ENCODE data around the gene SLC16A10.
"Not testable (repeated sequence)": the region's sequence is repeated elsewhere in the genome, so short reads cannot be mapped to it uniquely, and the experiment has no call there.

Gene SLC16A10

DNA sequence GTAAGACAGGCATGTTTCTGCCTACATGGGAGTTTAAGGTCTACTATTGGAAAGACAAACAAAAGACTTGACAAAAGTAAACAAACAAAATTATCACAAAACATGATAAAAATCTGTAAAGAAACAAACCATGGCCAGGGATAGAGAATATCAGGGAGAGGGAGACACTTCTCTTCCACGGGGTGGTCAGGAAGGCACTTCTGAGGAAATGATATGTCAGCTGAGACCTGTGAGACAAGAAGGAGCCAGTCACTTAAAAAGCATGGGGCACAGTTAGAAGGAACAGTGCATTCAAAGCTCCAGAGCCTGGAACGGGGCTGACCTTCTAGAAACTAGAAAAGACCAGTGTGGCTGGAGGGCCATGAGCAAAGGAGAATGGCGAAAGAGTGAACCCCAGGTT is 35.1 kb upstream of the SLC16A10 start:
- H3K36me3 Mint-ChIP-seq (ENCODE audit: low read depth) = no peaks in the 10 kb centered on the region
- no peak overlapping the region for H3K4me3 Mint-ChIP-seq
- no peak overlapping the region for H3K27ac Mint-ChIP-seq
- TF ChIP-seq, protein P1, sequence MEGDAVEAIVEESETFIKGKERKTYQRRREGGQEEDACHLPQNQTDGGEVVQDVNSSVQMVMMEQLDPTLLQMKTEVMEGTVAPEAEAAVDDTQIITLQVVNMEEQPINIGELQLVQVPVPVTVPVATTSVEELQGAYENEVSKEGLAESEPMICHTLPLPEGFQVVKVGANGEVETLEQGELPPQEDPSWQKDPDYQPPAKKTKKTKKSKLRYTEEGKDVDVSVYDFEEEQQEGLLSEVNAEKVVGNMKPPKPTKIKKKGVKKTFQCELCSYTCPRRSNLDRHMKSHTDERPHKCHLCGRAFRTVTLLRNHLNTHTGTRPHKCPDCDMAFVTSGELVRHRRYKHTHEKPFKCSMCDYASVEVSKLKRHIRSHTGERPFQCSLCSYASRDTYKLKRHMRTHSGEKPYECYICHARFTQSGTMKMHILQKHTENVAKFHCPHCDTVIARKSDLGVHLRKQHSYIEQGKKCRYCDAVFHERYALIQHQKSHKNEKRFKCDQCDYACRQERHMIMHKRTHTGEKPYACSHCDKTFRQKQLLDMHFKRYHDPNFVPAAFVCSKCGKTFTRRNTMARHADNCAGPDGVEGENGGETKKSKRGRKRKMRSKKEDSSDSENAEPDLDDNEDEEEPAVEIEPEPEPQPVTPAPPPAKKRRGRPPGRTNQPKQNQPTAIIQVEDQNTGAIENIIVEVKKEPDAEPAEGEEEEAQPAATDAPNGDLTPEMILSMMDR (IDR thresholded peaks at IDR 0.05; ENCODE audit: unreplicated experiment in 3 of 3) = no peak
- H3K4me1 Mint-ChIP-seq = peaks cover 9% of the 10 kb centered on the region
- H3K27me3 Mint-ChIP-seq (ENCODE audit: low read depth) = no peaks in the 10 kb centered on the region
- H3K9me3 Mint-ChIP-seq = no peaks in the 10 kb centered on the region

DNA sequence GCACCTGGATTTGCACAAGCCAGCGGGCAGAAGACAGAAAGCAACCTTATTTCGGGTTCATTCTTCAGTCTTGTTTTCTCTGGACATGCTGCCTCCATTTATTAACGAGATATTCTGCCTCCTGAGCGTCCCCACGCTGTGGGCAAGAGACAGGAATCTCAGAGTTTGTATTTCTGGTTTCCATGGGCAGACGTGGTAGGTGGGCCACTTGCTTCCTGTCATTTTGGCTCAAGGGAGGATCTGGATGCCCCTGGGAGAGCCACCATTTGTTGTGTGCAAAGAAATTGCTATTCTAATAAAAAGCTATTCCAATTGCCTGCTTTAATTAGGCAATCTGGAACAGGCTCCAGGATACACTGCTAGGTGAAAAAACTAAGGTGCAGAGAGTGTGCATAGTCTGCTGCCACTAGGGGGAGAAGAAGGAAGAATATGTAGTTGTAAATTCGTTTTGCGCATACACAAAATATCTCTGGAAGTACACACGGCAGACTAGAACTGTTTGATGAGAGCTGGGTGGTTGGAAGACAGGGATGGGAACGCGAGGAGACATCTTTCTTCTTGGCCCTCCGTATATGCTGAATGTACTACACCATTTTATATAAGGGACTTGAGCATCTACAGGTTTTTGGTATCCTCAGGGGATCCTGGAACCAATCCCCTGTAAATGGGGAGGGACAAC is 30.1 kb upstream of the SLC16A10 start:
- no peak overlapping the region for H3K27ac Mint-ChIP-seq
- no peaks in the 10 kb centered on the region for H3K36me3 Mint-ChIP-seq (ENCODE audit: low read depth)
- peaks cover 16% of the 10 kb centered on the region for H3K27me3 Mint-ChIP-seq (ENCODE audit: low read depth)
- no peaks in the 10 kb centered on the region for H3K4me1 Mint-ChIP-seq
- TF ChIP-seq, protein P1 (IDR thresholded peaks at IDR 0.05; ENCODE audit: unreplicated experiment in 3 of 3) = peak; percentile 63 to 75 (median 74)
- H3K9me3 Mint-ChIP-seq = peaks cover 7% of the 10 kb centered on the region
- no peak overlapping the region for H3K4me3 Mint-ChIP-seq

DNA sequence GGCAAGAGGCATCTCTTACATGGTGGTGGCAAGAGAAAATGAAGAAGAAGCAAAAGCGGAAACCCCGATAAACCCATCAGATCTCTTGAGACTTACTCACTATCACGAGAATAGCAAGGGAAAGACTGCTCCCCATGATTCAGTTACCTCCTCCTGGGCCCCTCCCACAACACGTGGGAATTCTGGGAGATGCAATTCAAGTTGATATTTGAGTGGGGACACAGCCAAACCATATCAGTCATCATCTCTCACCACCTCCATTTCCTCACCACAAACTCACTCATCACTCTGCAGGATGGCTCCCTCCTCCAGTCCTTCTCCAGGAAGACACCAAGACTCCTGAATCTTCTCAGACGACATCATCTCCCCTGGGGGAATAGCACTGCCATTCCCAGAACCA is 25.8 kb upstream of the SLC16A10 start:
- Mint-ChIP-seq H3K4me3 (no peak overlapping the region), H3K9me3 (peaks cover 19% of the 10 kb centered on the region), H3K27me3 (ENCODE audit: low read depth) (peaks cover 16% of the 10 kb centered on the region), H3K4me1 (no peaks in the 10 kb centered on the region), H3K36me3 (ENCODE audit: low read depth) (no peaks in the 10 kb centered on the region), H3K27ac (no peak overlapping the region)
- TF ChIP-seq, protein P1 (IDR thresholded peaks at IDR 0.05; ENCODE audit: unreplicated experiment in 3 of 3) = no peak

DNA sequence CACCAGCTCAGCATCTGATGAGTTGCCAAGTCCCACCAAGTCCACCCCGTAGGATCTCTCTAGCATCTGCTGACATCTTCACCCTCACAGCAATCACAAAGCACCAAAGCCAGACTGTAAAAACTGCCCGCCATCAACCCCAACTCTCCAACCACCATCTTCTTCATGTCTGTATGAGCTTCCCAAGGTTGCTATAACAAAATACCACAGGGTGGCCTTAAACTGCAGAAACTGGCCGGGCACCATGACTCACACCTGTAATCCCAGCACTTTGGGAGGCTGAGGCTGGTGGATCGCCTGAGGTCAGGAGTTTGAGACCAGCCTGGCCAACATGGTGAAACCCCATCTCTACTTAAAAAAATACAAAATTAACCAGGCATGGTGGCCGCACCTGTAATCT is 25.3 kb upstream of the SLC16A10 start:
- not testable (repeated sequence) for H3K4me1 Mint-ChIP-seq; H3K27ac Mint-ChIP-seq; H3K4me3 Mint-ChIP-seq; H3K36me3 Mint-ChIP-seq (ENCODE audit: low read depth)
- Mint-ChIP-seq H3K9me3 (peaks cover 19% of the 10 kb centered on the region), H3K27me3 (ENCODE audit: low read depth) (peaks cover 16% of the 10 kb centered on the region)

DNA sequence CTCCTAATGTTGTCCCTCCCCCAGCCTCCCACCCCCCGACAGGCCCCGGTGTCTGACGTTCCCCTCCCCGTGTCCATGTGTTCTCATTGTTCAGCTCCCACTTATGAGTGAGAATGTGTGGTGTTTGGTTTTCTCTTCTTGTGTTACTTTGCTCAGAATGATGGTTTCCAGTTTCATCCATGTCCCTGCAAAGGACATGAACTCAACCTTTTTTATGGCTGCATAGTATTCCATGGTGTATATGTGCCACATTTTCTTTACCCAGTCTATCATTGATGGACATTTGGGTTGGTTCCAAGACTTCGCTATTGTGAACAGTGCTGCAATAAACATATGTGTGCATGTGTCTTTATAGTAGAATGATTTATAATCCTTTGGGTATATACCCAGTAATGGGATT is 24.4 kb upstream of the SLC16A10 start:
- not testable (repeated sequence) for H3K27ac Mint-ChIP-seq; H3K4me3 Mint-ChIP-seq; H3K36me3 Mint-ChIP-seq (ENCODE audit: low read depth); H3K4me1 Mint-ChIP-seq
- Mint-ChIP-seq H3K27me3 (ENCODE audit: low read depth) (peaks cover 15% of the 10 kb centered on the region), H3K9me3 (peaks cover 19% of the 10 kb centered on the region)

DNA sequence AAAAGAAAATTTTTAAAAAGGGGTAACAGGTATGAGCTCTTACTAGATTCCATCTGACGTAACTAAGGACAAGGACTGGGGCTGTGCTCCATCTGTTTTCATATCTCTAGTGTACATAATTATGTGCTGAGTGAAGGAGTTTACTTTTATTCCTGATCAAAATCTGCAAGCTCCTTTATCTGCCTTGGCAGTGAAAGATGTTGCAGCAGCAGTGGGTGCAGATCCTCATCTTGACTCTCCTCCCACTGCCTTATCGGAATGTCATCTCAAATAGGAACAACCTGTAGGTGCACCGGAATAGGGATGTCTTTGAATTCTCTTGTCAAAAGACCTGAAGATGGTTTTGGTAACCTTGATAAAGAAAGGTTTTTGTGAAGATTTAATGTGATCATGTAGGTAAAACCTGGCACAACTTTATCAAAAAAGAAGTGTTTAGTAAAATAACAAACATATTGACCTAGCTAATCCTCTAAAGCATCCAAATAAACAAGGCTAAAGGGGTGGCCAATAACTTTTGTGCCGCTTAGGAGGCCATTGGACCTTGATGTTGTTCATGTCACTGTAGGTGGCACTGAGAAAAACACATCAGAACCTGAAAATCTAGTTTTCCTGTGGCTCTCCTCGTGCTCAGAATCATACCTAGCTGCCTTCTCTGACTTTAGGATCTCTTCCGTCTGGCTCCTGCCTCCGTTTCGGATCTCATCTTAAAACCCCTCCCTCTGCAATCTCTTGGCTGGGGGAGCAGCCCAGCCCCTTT is 19.0 kb upstream of the SLC16A10 start:
- no peaks in the 10 kb centered on the region for H3K36me3 Mint-ChIP-seq (ENCODE audit: low read depth)
- peaks cover 10% of the 10 kb centered on the region for H3K9me3 Mint-ChIP-seq
- peaks cover 17% of the 10 kb centered on the region for H3K4me1 Mint-ChIP-seq
- no peak overlapping the region for H3K4me3 Mint-ChIP-seq
- H3K27me3 Mint-ChIP-seq (ENCODE audit: low read depth) = peaks cover 3% of the 10 kb centered on the region
- H3K27ac Mint-ChIP-seq = no peak overlapping the region
- TF ChIP-seq, protein P1 (IDR thresholded peaks at IDR 0.05; ENCODE audit: unreplicated experiment in 3 of 3) = no peak

DNA sequence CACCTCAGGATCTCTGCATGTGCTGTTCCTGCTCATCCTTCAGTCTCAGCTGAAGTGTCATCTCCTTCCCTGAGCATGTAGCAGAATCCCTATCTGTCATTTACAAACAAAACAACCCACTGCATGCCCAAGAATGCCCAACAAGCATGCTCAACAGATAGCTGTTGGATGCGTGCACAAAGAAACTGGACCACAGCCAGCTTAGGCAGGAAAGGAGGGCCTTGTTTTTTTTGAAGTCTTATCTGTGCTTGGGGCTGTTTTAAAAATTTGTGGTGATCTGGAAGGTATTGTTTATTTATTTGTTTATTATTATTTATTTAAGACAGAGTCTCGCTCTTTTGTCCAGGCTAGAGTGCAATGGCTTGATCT is 18.5 kb upstream of the SLC16A10 start:
- Mint-ChIP-seq H3K4me3 (no peak overlapping the region), H3K9me3 (peaks cover 10% of the 10 kb centered on the region), H3K36me3 (ENCODE audit: low read depth) (no peaks in the 10 kb centered on the region), H3K27me3 (ENCODE audit: low read depth) (peaks cover 3% of the 10 kb centered on the region), H3K4me1 (peaks cover 17% of the 10 kb centered on the region), H3K27ac (no peak overlapping the region)
- TF ChIP-seq, protein P1 (IDR thresholded peaks at IDR 0.05; ENCODE audit: unreplicated experiment in 3 of 3) = no peak

Measured in nephron (organoid).